Smooth muscle cell of the brain vasculature (primary cell): ENCODE results near the gene ZFYVE9.
"Not testable (repeated sequence)": the region's sequence is repeated elsewhere in the genome, so short reads cannot be mapped to it uniquely, and the experiment has no call there.

Experiments used
- DNase-seq: peaks from one replicate; pipeline ENCODE4 v3.0.0-alpha.2; 2012; ENCODE audit warnings: low read depth, low spot score

ZFYVE9 gene

GRCh38 chr1:52190500-52191252 lies 48.8 kb downstream of the ZFYVE9 start:
- DNase-seq: no peak

- no peak for DNase-seq
These were observed 49.6 kb downstream of the ZFYVE9 start for GRCh38 chr1:52191395-52191965.

- no peak for DNase-seq
These were observed 50.1 kb downstream of the ZFYVE9 start for GRCh38 chr1:52192024-52192423.

GRCh38 chr1:52192436-52192835 lies 50.5 kb downstream of the ZFYVE9 start:
- no peak for DNase-seq

- DNase-seq: no peak
These were observed 52.1 kb downstream of the ZFYVE9 start for GRCh38 chr1:52193985-52194384.

- no peak for DNase-seq
These were observed 53.3 kb downstream of the ZFYVE9 start for GRCh38 chr1:52195161-52195560.

GRCh38 chr1:52203935-52204625 lies 62.2 kb downstream of the ZFYVE9 start:
- DNase-seq: no peak

- DNase-seq: no peak
These were observed 62.8 kb downstream of the ZFYVE9 start for GRCh38 chr1:52204696-52205095.

GRCh38 chr1:52206686-52207085 lies 64.8 kb downstream of the ZFYVE9 start:
- not testable (repeated sequence) for DNase-seq

GRCh38 chr1:52209429-52209828 lies 67.5 kb downstream of the ZFYVE9 start:
- no peak for DNase-seq

GRCh38 chr1:52210044-52210443 lies 68.2 kb downstream of the ZFYVE9 start:
- DNase-seq: no peak

- DNase-seq: no peak
These were observed 75.1 kb downstream of the ZFYVE9 start for GRCh38 chr1:52216907-52217458.

GRCh38 chr1:52225174-52225573 lies 83.3 kb downstream of the ZFYVE9 start:
- no peak for DNase-seq

GRCh38 chr1:52229494-52229893 lies 87.6 kb downstream of the ZFYVE9 start:
- DNase-seq: no peak

- no peak for DNase-seq
These were observed 91.6 kb downstream of the ZFYVE9 start for GRCh38 chr1:52233463-52233862.

- no peak for DNase-seq
These were observed 92.1 kb downstream of the ZFYVE9 start for GRCh38 chr1:52234014-52234413.

- DNase-seq: no peak
These were observed 92.8 kb downstream of the ZFYVE9 start for GRCh38 chr1:52234708-52235107.

- DNase-seq: no peak
These were observed 93.8 kb downstream of the ZFYVE9 start for GRCh38 chr1:52235646-52236045.

- no peak for DNase-seq
These were observed 95.5 kb downstream of the ZFYVE9 start for GRCh38 chr1:52237430-52237829.

GRCh38 chr1:52238474-52238873 lies 96.6 kb downstream of the ZFYVE9 start:
- no peak for DNase-seq

- DNase-seq: no peak
These were observed 97.2 kb downstream of the ZFYVE9 start for GRCh38 chr1:52238887-52239707.

- DNase-seq: no peak
These were observed 97.8 kb downstream of the ZFYVE9 start for GRCh38 chr1:52239708-52240001.
